Mesodermal cell (in vitro differentiated cells): ENCODE data around the gene SNX25. TPM values are rescaled to one million over a fixed set of nuclear protein-coding genes. Genes with fewer than 3 reads are reported as not detected.
A peak's percentile ranks its signal among the peaks of the same experiment; 100 is the strongest.

Source experiments
- H3K27ac ChIP-seq: 2 replicates; pipeline ENCODE4 v1.7.0; 2013; ENCODE audit warnings: mild to moderate bottlenecking, low read depth, low read length, moderate library complexity; ENCODE audit not compliant: severe bottlenecking
- H3K36me3 ChIP-seq: 2 replicates; pipeline ENCODE4 v1.7.1; 2013; ENCODE audit warnings: mild to moderate bottlenecking, low read length, moderate library complexity; ENCODE audit not compliant: control insufficient read depth, insufficient read depth
- H3K4me1 ChIP-seq: one replicate; pipeline ENCODE4 v1.7.1; 2013; ENCODE audit warnings: mild to moderate bottlenecking, low read length; ENCODE audit not compliant: insufficient read depth, control insufficient read depth, poor library complexity, severe bottlenecking
- H3K4me3 ChIP-seq: 2 replicates; pipeline ENCODE4 v1.7.0; 2013; ENCODE audit warnings: low read length, control low read depth, mild to moderate bottlenecking; ENCODE audit not compliant: insufficient read depth, poor library complexity, severe bottlenecking; ENCODE audit errors: extremely low read depth
- H3K9me3 ChIP-seq: 2 replicates; pipeline ENCODE4 v1.7.1; 2013; ENCODE audit warnings: mild to moderate bottlenecking, low read length, moderate library complexity; ENCODE audit not compliant: control insufficient read depth
- WGBS, 2 experiments: methylation state at CpG; one replicate each; pipeline ENCODE4 v1.1.5; 2013; ENCODE audit warnings: missing lambda C conversion rate in 2 of 2; ENCODE audit not compliant: insufficient coverage in 2 of 2; 5-methylcytosine and 5-hydroxymethylcytosine counted together
- polyA plus RNA-seq, 2 experiments: library from polyadenylated mRNA; stranded (reverse); fragments of 50-300 nt; gene quantifications; one replicate each; pipeline ENCODE4 v1.2.3, GENCODE V29; 2013

Gene SNX25
- polyA plus RNA-seq (2013, experiment 1 of 2): 14.3 TPM
- polyA plus RNA-seq (2013, experiment 2 of 2): 16.3 TPM

- Histone ChIP-seq H3K36me3 (peaks cover 3% of the 10 kb centered on the region), H3K27ac (peak within 1 kb of the TSS; percentile 43)
- WGBS, 2 experiments: 1 to 2% methylated on average over 45 to 65 of the region's 72 CpGs
These were observed at the start of gene SNX25 for GRCh38 chr4:185209031-185209851. Gene SNX25, plus strand, starts transcription at chr4:185209598. Its CDS starts 229 bp downstream, at chr4:185209827.

DNA sequence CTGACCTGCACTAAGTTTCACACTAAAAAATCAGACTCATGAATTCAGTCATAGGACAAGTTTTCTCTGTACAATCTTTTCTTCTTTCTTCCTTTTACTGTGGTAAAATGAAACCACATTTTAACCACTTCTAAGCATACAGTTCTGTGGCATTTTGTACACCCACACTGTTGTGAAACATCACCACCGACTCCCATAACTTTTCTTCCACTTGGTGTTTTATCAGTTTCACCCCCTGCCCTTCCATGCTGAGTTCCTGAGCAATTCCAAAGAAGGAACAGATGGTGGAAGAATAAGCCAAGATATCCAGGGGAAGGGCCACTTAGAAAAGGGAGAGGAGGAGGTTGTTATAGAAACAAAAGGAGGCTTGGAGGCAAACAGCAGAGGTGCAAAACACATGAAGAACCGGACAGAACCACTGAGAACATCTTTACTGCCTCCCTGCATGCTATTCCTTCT is 43.8 kb upstream of the SNX25 start:
- H3K4me1 ChIP-seq: no peaks in the 10 kb centered on the region
- H3K4me3 ChIP-seq: no peak overlapping the region
- WGBS, 2 experiments: 83 to 100% methylated on average over 1 of the region's 2 CpGs
- H3K27ac ChIP-seq: no peak overlapping the region
- H3K9me3 ChIP-seq: no peaks in the 10 kb centered on the region
- H3K36me3 ChIP-seq: peaks cover 33% of the 10 kb centered on the region

More at GRCh38 chr4:185209031-185209851, at the start of gene SNX25:
- H3K9me3 ChIP-seq: no peaks in the 10 kb centered on the region
- peaks cover 6% of the 10 kb centered on the region for H3K4me1 ChIP-seq
- peak within 1 kb of the TSS; percentile 73 for H3K4me3 ChIP-seq

DNA sequence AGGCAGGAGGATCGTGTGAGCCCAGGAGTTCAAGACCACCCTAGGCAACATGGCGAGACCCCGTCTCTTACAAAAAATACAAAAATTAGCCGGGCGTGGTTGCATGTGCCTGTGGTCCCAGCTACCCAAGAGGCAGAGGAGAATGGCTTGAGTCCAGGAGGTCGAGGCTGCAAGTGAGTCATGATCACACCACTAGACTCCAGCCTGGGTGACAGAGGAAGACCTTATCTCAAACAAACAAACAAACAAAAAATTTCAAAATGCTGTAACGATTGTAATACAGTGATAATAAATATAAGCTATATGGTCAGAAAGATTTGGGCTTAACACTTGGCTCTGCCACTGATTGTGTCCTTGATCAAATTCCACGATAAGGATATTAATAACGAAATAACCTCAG is 42.2 kb upstream of the SNX25 start:
- H3K36me3 ChIP-seq: peaks cover 28% of the 10 kb centered on the region
- no peak overlapping the region for H3K4me3 ChIP-seq
- WGBS, 2 experiments: 86 to 93% methylated on average over 6 of the region's 9 CpGs
- H3K27ac ChIP-seq: no peak overlapping the region
- H3K9me3 ChIP-seq: no peaks in the 10 kb centered on the region
- no peaks in the 10 kb centered on the region for H3K4me1 ChIP-seq

DNA sequence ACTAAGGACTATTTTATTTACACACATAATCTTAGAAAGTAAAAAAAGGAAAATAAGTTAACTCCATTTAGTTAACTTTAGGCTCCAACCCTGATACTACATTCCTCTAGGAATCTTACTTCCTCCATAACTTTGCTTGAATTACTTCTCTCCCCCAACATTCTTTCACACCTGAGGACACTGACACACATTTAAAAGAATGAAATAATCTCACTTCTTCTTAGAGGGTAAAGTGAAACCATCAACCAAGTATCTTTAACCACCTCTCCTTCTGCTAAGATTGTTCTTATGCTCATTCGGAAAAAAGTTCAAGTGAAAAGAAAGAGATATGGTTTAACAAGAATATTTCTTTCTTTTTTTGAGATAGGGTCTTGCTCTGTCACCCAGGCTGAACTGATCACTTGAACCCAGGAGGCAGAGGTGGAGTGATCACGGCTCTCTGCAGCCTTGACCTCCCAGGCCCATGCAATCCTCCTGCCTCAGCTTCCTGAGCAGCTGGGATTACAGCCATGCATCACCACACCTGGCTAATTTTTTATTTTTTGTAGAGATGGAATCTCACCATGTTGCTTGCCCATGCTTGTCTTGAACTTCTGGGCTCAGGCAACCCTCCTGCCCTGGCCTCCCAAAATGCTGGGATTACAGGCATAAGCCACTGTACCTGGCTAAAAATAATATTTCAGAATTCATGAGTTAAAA is 37.9 kb upstream of the SNX25 start:
- Histone ChIP-seq H3K27ac (no peak overlapping the region), H3K9me3 (no peaks in the 10 kb centered on the region), H3K36me3 (peaks cover 37% of the 10 kb centered on the region), H3K4me3 (no peak overlapping the region), H3K4me1 (no peaks in the 10 kb centered on the region)
- WGBS, 2 experiments: 65 to 71% methylated on average over 1 to 2 of the region's 2 CpGs

- no peaks in the 10 kb centered on the region for H3K9me3 ChIP-seq
- H3K4me3 ChIP-seq: no peak overlapping the region
- no peaks in the 10 kb centered on the region for H3K4me1 ChIP-seq
- H3K27ac ChIP-seq: no peak overlapping the region
- H3K36me3 ChIP-seq: peaks cover 14% of the 10 kb centered on the region
- WGBS, 2 experiments: 94 to 96% methylated on average over 2 of the region's 3 CpGs
These were observed 29.9 kb upstream of the SNX25 start for GRCh38 chr4:185179488-185179887.

DNA sequence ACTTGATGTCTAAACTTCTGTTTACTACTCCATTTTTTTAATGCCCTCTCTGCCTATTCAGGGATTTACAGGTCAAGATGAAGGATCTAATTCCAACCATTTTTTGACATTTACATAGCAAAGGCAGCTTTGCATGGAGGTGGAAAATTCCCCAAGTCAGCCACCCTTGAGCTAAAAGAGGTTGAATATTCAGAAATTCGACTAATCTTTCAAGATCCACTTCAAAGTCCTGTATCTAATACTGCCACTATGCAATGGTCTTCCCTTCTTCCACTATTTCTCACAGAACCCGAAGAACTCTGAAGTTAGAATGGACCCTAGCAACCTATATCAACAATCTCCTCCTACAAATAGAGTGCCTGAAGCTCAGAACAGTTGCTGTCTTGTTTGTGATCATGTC is 27.2 kb upstream of the SNX25 start:
- 20 to 52% methylated on average over 2 of the region's 2 CpGs for WGBS, 2 experiments
- H3K9me3 ChIP-seq: no peaks in the 10 kb centered on the region
- H3K4me3 ChIP-seq: no peak overlapping the region
- no peaks in the 10 kb centered on the region for H3K4me1 ChIP-seq
- no peak overlapping the region for H3K27ac ChIP-seq
- peaks cover 4% of the 10 kb centered on the region for H3K36me3 ChIP-seq

- no peaks in the 10 kb centered on the region for H3K9me3 ChIP-seq
- H3K27ac ChIP-seq: no peak overlapping the region
- 60 to 65% methylated on average over 3 of the region's 6 CpGs for WGBS, 2 experiments
- H3K4me3 ChIP-seq: no peak overlapping the region
- no peaks in the 10 kb centered on the region for H3K4me1 ChIP-seq
- peaks cover 12% of the 10 kb centered on the region for H3K36me3 ChIP-seq
These were observed 25.6 kb upstream of the SNX25 start for GRCh38 chr4:185183622-185184281.

DNA sequence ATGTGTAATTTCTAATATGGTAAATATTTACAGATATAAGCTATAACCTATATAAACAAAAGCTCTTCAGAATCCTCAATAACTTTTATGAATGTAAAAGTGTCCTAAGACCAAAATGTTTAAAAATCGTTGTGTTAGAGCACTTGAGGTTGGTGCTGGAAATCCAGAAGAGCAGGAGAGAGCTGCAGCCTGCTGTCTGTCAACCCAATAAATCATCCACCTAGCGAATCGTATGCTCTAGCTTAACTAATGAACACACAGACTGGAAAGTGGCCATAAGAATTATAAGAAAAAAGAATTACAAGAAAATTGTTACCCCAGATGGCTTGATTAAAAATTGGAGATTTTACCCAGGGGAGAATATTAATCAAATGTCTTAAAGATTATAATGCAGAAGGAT is 22.6 kb upstream of the SNX25 start:
- H3K27ac ChIP-seq: no peak overlapping the region
- H3K4me3 ChIP-seq: no peak overlapping the region
- no peaks in the 10 kb centered on the region for H3K9me3 ChIP-seq
- H3K36me3 ChIP-seq: peaks cover 19% of the 10 kb centered on the region
- 100% methylated on average over 1 of the region's 3 CpGs; no CpG with 5 or more reads in 1 of the 2 experiments for WGBS, 2 experiments
- no peaks in the 10 kb centered on the region for H3K4me1 ChIP-seq

DNA sequence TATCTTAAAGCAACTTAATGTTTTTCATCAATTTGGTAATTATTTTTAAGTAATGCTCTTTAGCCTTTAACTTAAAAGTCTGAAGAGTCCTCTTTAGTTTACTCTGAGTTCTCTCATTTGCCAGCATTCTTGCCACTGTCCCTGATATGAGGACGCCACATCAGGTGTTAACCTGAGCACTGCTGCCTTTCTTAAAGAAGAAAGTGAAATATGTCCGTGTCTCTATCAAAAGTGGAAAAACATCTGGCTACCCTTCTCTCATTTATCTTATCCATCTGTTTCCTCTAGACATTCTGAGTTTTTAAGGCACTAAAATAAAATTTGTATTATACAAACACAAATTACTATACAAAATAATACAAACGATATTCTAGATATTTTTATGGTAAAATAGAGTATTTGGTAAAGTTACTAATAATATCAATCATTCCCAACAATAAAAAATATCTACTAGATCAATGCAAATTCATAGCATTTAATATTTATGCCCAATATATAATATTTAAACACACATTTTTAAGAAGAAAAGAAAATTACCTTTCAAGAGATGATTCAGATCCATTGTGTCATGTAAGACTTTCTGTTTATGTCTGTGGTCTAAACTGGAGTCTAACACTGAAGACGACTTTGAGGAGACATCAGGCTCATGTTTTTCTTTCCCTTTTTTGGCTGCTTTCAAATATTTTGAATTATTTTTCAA is 19.6 kb upstream of the SNX25 start:
- Histone ChIP-seq H3K27ac (no peak overlapping the region), H3K4me1 (no peaks in the 10 kb centered on the region), H3K4me3 (no peak overlapping the region), H3K36me3 (peaks cover 19% of the 10 kb centered on the region), H3K9me3 (no peaks in the 10 kb centered on the region)
- WGBS, 2 experiments: 91 to 93% methylated on average over 2 to 3 of the region's 4 CpGs

DNA sequence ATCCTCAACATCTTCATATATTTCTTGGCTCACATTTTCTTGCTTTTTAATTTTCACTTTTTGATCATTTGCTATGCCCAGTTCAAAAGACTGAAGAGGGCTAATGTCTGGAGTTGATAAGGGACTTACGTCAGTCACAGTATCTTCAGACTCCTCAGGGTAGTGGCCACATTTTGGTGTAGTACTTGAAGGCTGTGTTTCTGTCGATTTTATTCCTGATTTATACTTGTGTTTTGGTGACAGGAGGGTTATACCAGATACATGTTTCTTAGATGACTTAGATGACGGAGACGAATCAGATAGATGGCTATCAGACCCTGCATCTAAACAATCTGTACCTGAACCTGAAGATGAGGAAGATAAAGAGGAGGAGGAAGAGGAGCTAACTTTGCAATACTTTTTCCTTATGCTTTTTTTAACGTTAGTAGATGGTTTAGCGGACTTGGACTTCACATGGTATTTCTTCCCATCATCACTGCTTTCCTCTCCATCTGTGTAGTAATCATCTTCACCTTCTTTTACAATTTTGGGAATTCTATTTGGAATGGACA is 19.0 kb upstream of the SNX25 start:
- Histone ChIP-seq H3K36me3 (peaks cover 19% of the 10 kb centered on the region), H3K4me3 (no peak overlapping the region), H3K27ac (no peak overlapping the region), H3K9me3 (no peaks in the 10 kb centered on the region), H3K4me1 (no peaks in the 10 kb centered on the region)
- WGBS, 2 experiments: 83 to 100% methylated on average over 1 to 3 of the region's 6 CpGs
